Activated CD4-positive, alpha-beta T cell treated with anti-CD3 and anti-CD28 coated beads, Interleukin-2, amount 10 ng/mL, durations not matched to agents 7 days and 5 days (primary cell): Measurements from ENCODE around the gene ZNF473. TPM values are rescaled to one million over a fixed set of nuclear protein-coding genes. Genes with fewer than 3 reads are reported as not detected.
"Not testable (repeated sequence)": the region's sequence is repeated elsewhere in the genome, so short reads cannot be mapped to it uniquely, and the experiment has no call there.

Experiments
- CTCF ChIA-PET: fragments of 350-600 bp; sonication (Branson Sonifier 250); formaldehyde crosslinking; loops from one replicate; lab custom pipeline; 2021; ENCODE audit warnings: antibody characterized with exemption; lab: Charles Lee
- POLR2A ChIA-PET: fragments of 350-600 bp; sonication (Branson Sonifier 250); formaldehyde crosslinking; loops from one replicate; lab custom pipeline; 2021; ENCODE audit warnings: antibody characterized with exemption; lab: Charles Lee
- DNase-seq: peaks from one replicate; pipeline ENCODE4 v3.0.0-alpha.2; 2020
- H3K27ac Mint-ChIP-seq: one replicate; pipeline ENCODE4 v1.8.0; 2021; ENCODE audit warnings: mild to moderate bottlenecking, moderate library complexity, mixed read lengths
- H3K27me3 Mint-ChIP-seq: one replicate; pipeline ENCODE4 v1.8.0; 2021; ENCODE audit warnings: mixed read lengths
- H3K36me3 Mint-ChIP-seq: one replicate; pipeline ENCODE4 v1.8.0; 2021; ENCODE audit warnings: low read depth, mixed read lengths
- H3K4me1 Mint-ChIP-seq: one replicate; pipeline ENCODE4 v1.8.0; 2021; ENCODE audit warnings: mixed read lengths
- H3K4me3 Mint-ChIP-seq: one replicate; pipeline ENCODE4 v1.8.0; 2021; ENCODE audit warnings: mild to moderate bottlenecking, moderate library complexity, mixed read lengths
- H3K9me3 Mint-ChIP-seq: one replicate; pipeline ENCODE4 v1.8.0; 2021; ENCODE audit warnings: mixed read lengths
- total RNA-seq, 2 experiments: library from RNA; stranded (reverse); gene quantifications; one replicate each; pipeline ENCODE4 v1.2.3, GENCODE V29; 2021

The ZNF473 gene
- total RNA-seq, 2 experiments from 2014 or later, result 10.0 to 10.6 TPM

- DNase-seq, result no peak
- POLR2A ChIA-PET, result no interaction called here
- no peaks in the 10 kb centered on the region for H3K36me3 Mint-ChIP-seq
Measured at GRCh38 chr19:50065938-50066337, 40.1 kb downstream of the ZNF473 start.

GRCh38 chr19:50067575-50067974 lies 41.8 kb downstream of the ZNF473 start:
- DNase-seq, result no peak
- Mint-ChIP-seq H3K27ac (no peak overlapping the region), H3K4me1 (no peaks in the 10 kb centered on the region), H3K4me3 (no peak overlapping the region), H3K27me3 (no peaks in the 10 kb centered on the region), H3K36me3 (no peaks in the 10 kb centered on the region), H3K9me3 (peaks cover 2% of the 10 kb centered on the region)
- ChIA-PET CTCF (no interaction called here), POLR2A (no interaction called here)

More at GRCh38 chr19:50065938-50066337, 40.1 kb downstream of the ZNF473 start:
- Mint-ChIP-seq H3K4me1 (no peaks in the 10 kb centered on the region), H3K4me3 (no peak overlapping the region), H3K27me3 (no peaks in the 10 kb centered on the region), H3K9me3 (peaks cover 10% of the 10 kb centered on the region), H3K27ac (no peak overlapping the region)
- CTCF ChIA-PET, result no interaction called here

- H3K27me3 Mint-ChIP-seq, H3K4me1 Mint-ChIP-seq, H3K27ac Mint-ChIP-seq, H3K9me3 Mint-ChIP-seq, H3K36me3 Mint-ChIP-seq, CTCF ChIA-PET, H3K4me3 Mint-ChIP-seq, DNase-seq, POLR2A ChIA-PET: not testable (repeated sequence)
Measured at GRCh38 chr19:50068382-50068781, 42.6 kb downstream of the ZNF473 start.

GRCh38 chr19:50075076-50075475 lies 49.3 kb downstream of the ZNF473 start:
- CTCF ChIA-PET, H3K4me1 Mint-ChIP-seq, DNase-seq, H3K9me3 Mint-ChIP-seq, H3K36me3 Mint-ChIP-seq, H3K27ac Mint-ChIP-seq, POLR2A ChIA-PET, H3K27me3 Mint-ChIP-seq, H3K4me3 Mint-ChIP-seq: not testable (repeated sequence)

GRCh38 chr19:50075644-50076372 lies 50.0 kb downstream of the ZNF473 start:
- H3K27me3 Mint-ChIP-seq, H3K27ac Mint-ChIP-seq, H3K9me3 Mint-ChIP-seq, H3K4me1 Mint-ChIP-seq, CTCF ChIA-PET, H3K4me3 Mint-ChIP-seq, H3K36me3 Mint-ChIP-seq, DNase-seq, POLR2A ChIA-PET: not testable (repeated sequence)

GRCh38 chr19:50076581-50077355 lies 51.0 kb downstream of the ZNF473 start:
- POLR2A ChIA-PET, H3K27ac Mint-ChIP-seq, H3K27me3 Mint-ChIP-seq, H3K4me1 Mint-ChIP-seq, H3K9me3 Mint-ChIP-seq, H3K36me3 Mint-ChIP-seq, CTCF ChIA-PET, DNase-seq, H3K4me3 Mint-ChIP-seq: not testable (repeated sequence)

GRCh38 chr19:50079014-50079413 lies 53.2 kb downstream of the ZNF473 start:
- H3K27ac Mint-ChIP-seq, H3K36me3 Mint-ChIP-seq, POLR2A ChIA-PET, CTCF ChIA-PET, H3K9me3 Mint-ChIP-seq, H3K4me1 Mint-ChIP-seq, H3K4me3 Mint-ChIP-seq, DNase-seq, H3K27me3 Mint-ChIP-seq: not testable (repeated sequence)

- not testable (repeated sequence) for H3K27ac Mint-ChIP-seq, H3K9me3 Mint-ChIP-seq
Measured at GRCh38 chr19:50084440-50084839, 58.6 kb downstream of the ZNF473 start.

GRCh38 chr19:50087153-50087552 lies 61.3 kb downstream of the ZNF473 start:
- H3K4me1 Mint-ChIP-seq, H3K4me3 Mint-ChIP-seq, H3K36me3 Mint-ChIP-seq, POLR2A ChIA-PET, H3K27me3 Mint-ChIP-seq, H3K27ac Mint-ChIP-seq, DNase-seq, H3K9me3 Mint-ChIP-seq, CTCF ChIA-PET: not testable (repeated sequence)

More at GRCh38 chr19:50084440-50084839, 58.6 kb downstream of the ZNF473 start:
- H3K36me3 Mint-ChIP-seq, H3K27me3 Mint-ChIP-seq, H3K4me3 Mint-ChIP-seq, H3K4me1 Mint-ChIP-seq, DNase-seq, POLR2A ChIA-PET: not testable (repeated sequence)
- CTCF ChIA-PET, result interaction anchor here (1.1 kb wide), 1 partner anchor 59 kb away, joined by 3 read pairs; no protein-coding TSS in a partner anchor

- H3K4me3 Mint-ChIP-seq, H3K9me3 Mint-ChIP-seq, POLR2A ChIA-PET, H3K4me1 Mint-ChIP-seq, H3K27me3 Mint-ChIP-seq, H3K27ac Mint-ChIP-seq, CTCF ChIA-PET, H3K36me3 Mint-ChIP-seq: not testable (repeated sequence)
- peak; percentile 27 for DNase-seq
Measured at GRCh38 chr19:50090706-50091105, 64.9 kb downstream of the ZNF473 start.

- DNase-seq, H3K36me3 Mint-ChIP-seq, CTCF ChIA-PET, H3K4me1 Mint-ChIP-seq, H3K9me3 Mint-ChIP-seq, H3K27ac Mint-ChIP-seq, POLR2A ChIA-PET, H3K4me3 Mint-ChIP-seq, H3K27me3 Mint-ChIP-seq: not testable (repeated sequence)
Measured at GRCh38 chr19:50091786-50092185, 66.0 kb downstream of the ZNF473 start.

- H3K9me3 Mint-ChIP-seq, H3K27me3 Mint-ChIP-seq, DNase-seq, H3K4me3 Mint-ChIP-seq, H3K27ac Mint-ChIP-seq, CTCF ChIA-PET, H3K36me3 Mint-ChIP-seq, H3K4me1 Mint-ChIP-seq, POLR2A ChIA-PET: not testable (repeated sequence)
Measured at GRCh38 chr19:50092597-50092996, 66.8 kb downstream of the ZNF473 start.

- H3K27me3 Mint-ChIP-seq, H3K27ac Mint-ChIP-seq, CTCF ChIA-PET, H3K9me3 Mint-ChIP-seq, H3K4me1 Mint-ChIP-seq, POLR2A ChIA-PET, DNase-seq, H3K4me3 Mint-ChIP-seq, H3K36me3 Mint-ChIP-seq: not testable (repeated sequence)
Measured at GRCh38 chr19:50097884-50098283, 72.1 kb downstream of the ZNF473 start.
